Measurements from ENCODE around the gene WDR37. TPM values are rescaled to one million over a fixed set of nuclear protein-coding genes. Genes with fewer than 3 reads are reported as not detected.
"Not testable (repeated sequence)": the region's sequence is repeated elsewhere in the genome, so short reads cannot be mapped to it uniquely, and the experiment has no call there.

The WDR37 gene
- total RNA-seq, 2 donors from 2014 or later, result 18.1 to 18.7 TPM

GRCh38 chr10:1025683-1026082 is 30.5 kb upstream of the WDR37 start, which contains the start of gene IDI2:
TSS of gene IDI2 (minus strand) at chr10:1025859. CDS start at chr10:1024723, 1,136 bp downstream.
- Mint-ChIP-seq H3K4me3 (no peak within 1 kb of the TSS), H3K4me1 (ENCODE audit: low read depth) (no peaks in the 10 kb centered on the region), H3K27ac (no peak within 1 kb of the TSS), H3K27me3 (ENCODE audit: low read depth) (no peaks in the 10 kb centered on the region), H3K36me3 (ENCODE audit: insufficient read depth in 2 of 2) (peaks cover 0 to 9% of the 10 kb centered on the region in 2 donors), H3K9me3 (no peaks in the 10 kb centered on the region)
- DNase-seq (no peak), ATAC-seq (replicated peaks in 1 of 2) (no peak)

- H3K27ac Mint-ChIP-seq, result no peak overlapping the region
- H3K27me3 Mint-ChIP-seq (ENCODE audit: low read depth), result no peaks in the 10 kb centered on the region
- H3K36me3 Mint-ChIP-seq (ENCODE audit: insufficient read depth in 2 of 2), result peaks cover 0 to 9% of the 10 kb centered on the region in 2 donors
- no peaks in the 10 kb centered on the region for H3K4me1 Mint-ChIP-seq (ENCODE audit: low read depth)
- ATAC-seq (replicated peaks in 1 of 2) (no peak), DNase-seq (no peak)
- H3K4me3 Mint-ChIP-seq, result no peak overlapping the region
- H3K9me3 Mint-ChIP-seq, result no peaks in the 10 kb centered on the region
These were observed 29.6 kb upstream of the WDR37 start for GRCh38 chr10:1026578-1026977.

DNA sequence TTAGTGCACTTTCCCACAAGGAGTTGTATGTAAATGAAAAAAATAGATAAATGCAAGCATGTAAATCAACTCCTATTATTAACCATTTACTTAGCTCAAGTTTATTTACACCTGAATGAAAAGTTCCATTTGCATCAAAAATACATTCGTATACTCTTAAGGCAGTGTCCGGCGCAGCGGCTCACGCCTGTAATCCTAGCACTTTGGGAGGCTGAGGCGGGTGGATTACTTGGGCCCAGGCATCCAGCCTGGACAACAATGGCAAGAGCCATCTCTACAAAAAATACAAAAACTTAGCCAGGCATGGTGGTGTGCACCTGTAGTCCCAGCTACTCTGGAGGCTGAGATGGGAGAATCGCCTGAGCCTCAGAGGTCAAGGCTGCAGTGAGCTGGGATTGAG is 26.3 kb upstream of the WDR37 start:
- ATAC-seq (replicated peaks in 1 of 2) (no peak), DNase-seq (no peak)
- Mint-ChIP-seq H3K9me3 (no peaks in the 10 kb centered on the region), H3K4me1 (ENCODE audit: low read depth) (no peaks in the 10 kb centered on the region), H3K4me3 (no peak overlapping the region), H3K27ac (no peak overlapping the region), H3K27me3 (ENCODE audit: low read depth) (no peaks in the 10 kb centered on the region), H3K36me3 (ENCODE audit: insufficient read depth in 2 of 2) (peaks cover 0 to 7% of the 10 kb centered on the region in 2 donors)

- Mint-ChIP-seq H3K9me3 (no peaks in the 10 kb centered on the region), H3K27ac (no peak overlapping the region), H3K27me3 (ENCODE audit: low read depth) (no peaks in the 10 kb centered on the region), H3K4me3 (no peak overlapping the region), H3K4me1 (ENCODE audit: low read depth) (no peaks in the 10 kb centered on the region), H3K36me3 (ENCODE audit: insufficient read depth in 2 of 2) (peaks cover 0 to 3% of the 10 kb centered on the region in 2 donors)
- no peak for DNase-seq
- no peak for ATAC-seq (replicated peaks in 1 of 2)
These were observed 22.6 kb upstream of the WDR37 start for GRCh38 chr10:1033601-1034000.

- no peak overlapping the region for H3K4me3 Mint-ChIP-seq
- H3K27ac Mint-ChIP-seq, result no peak overlapping the region
- ATAC-seq (replicated peaks in 1 of 2) (no peak), DNase-seq (no peak)
- H3K4me1 Mint-ChIP-seq (ENCODE audit: low read depth), result no peaks in the 10 kb centered on the region
- peaks cover 0 to 3% of the 10 kb centered on the region in 2 donors for H3K36me3 Mint-ChIP-seq (ENCODE audit: insufficient read depth in 2 of 2)
- H3K27me3 Mint-ChIP-seq (ENCODE audit: low read depth), result no peaks in the 10 kb centered on the region
- H3K9me3 Mint-ChIP-seq, result no peaks in the 10 kb centered on the region
These were observed 21.4 kb upstream of the WDR37 start for GRCh38 chr10:1034758-1035157.

- Mint-ChIP-seq H3K36me3 (ENCODE audit: insufficient read depth in 2 of 2) (peaks cover 0 to 4% of the 10 kb centered on the region in 2 donors), H3K9me3 (no peaks in the 10 kb centered on the region), H3K4me3 (no peak overlapping the region), H3K27me3 (ENCODE audit: low read depth) (no peaks in the 10 kb centered on the region), H3K4me1 (ENCODE audit: low read depth) (no peaks in the 10 kb centered on the region), H3K27ac (no peak overlapping the region)
- no peak for DNase-seq
- ATAC-seq (replicated peaks in 1 of 2), result no peak
These were observed 21.0 kb upstream of the WDR37 start for GRCh38 chr10:1035201-1035600.

DNA sequence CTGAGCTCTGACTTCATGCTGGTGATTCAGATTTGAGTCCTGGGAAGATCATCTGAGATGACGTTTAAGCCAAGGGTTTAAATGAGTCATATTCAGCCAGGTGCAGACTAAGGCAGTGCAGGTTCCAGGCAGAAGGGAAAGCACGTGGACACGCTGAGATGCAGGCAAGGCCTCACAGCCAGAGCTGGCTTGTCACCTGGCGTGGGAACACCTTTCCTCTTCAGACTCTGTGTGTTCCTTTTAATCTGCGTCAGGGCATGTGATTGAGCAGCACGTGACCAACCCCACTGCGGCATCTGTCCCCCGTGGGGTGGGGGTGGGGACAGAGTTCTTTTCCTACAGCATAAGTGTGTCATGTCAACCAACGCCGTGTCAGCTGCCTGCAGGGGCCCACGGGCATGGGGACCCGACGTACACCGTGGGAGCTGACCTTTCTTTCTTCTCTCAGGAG is 19.8 kb upstream of the WDR37 start:
- DNase-seq, result peak in 1 of 2 donors; percentile 41
- peak overlapping the region; percentile 68 for H3K27ac Mint-ChIP-seq
- H3K9me3 Mint-ChIP-seq, result no peaks in the 10 kb centered on the region
- H3K4me1 Mint-ChIP-seq (ENCODE audit: low read depth), result no peaks in the 10 kb centered on the region
- peak; percentile 69 to 99 for ATAC-seq (replicated peaks in 1 of 2)
- H3K36me3 Mint-ChIP-seq (ENCODE audit: insufficient read depth in 2 of 2), result peaks cover 0 to 6% of the 10 kb centered on the region in 2 donors
- H3K4me3 Mint-ChIP-seq, result peak overlapping the region in 1 of 2 donors; percentile 36
- no peaks in the 10 kb centered on the region for H3K27me3 Mint-ChIP-seq (ENCODE audit: low read depth)

DNA sequence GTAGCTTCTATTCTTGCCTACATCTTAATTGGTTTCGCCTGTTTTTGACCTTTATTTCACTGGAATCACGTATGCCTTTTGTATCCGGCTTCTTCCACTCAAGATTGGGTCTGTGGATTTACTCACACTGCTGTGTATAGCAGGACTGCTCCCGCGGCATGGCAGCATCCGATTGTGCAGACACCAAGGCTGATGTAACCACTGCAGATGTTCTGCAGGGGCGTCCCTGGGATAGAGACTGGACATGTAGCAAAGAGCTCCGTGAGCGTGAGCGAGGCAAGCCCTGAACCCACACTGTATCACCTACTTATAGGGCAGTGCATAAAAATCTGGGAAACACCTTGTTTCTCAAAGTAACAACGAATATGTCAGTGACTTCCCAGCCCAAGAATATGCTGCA is 19.1 kb upstream of the WDR37 start:
- H3K4me1 Mint-ChIP-seq (ENCODE audit: low read depth), result no peaks in the 10 kb centered on the region
- no peak for ATAC-seq (replicated peaks in 1 of 2)
- DNase-seq, result no peak
- peaks cover 0 to 6% of the 10 kb centered on the region in 2 donors for H3K36me3 Mint-ChIP-seq (ENCODE audit: insufficient read depth in 2 of 2)
- H3K9me3 Mint-ChIP-seq, result no peaks in the 10 kb centered on the region
- no peak overlapping the region for H3K4me3 Mint-ChIP-seq
- H3K27me3 Mint-ChIP-seq (ENCODE audit: low read depth), result no peaks in the 10 kb centered on the region
- H3K27ac Mint-ChIP-seq, result no peak overlapping the region

- DNase-seq; H3K4me3 Mint-ChIP-seq; H3K27me3 Mint-ChIP-seq (ENCODE audit: low read depth); H3K4me1 Mint-ChIP-seq (ENCODE audit: low read depth); ATAC-seq (replicated peaks in 1 of 2); H3K27ac Mint-ChIP-seq; H3K9me3 Mint-ChIP-seq: not testable (repeated sequence)
- peaks cover 4 to 11% of the 10 kb centered on the region in 2 donors for H3K36me3 Mint-ChIP-seq (ENCODE audit: insufficient read depth in 2 of 2)
These were observed 17.4 kb upstream of the WDR37 start for GRCh38 chr10:1038769-1039168.

GRCh38 chr10:1040133-1040532 is 16.1 kb upstream of the WDR37 start:
- ATAC-seq (replicated peaks in 1 of 2), result no peak
- Mint-ChIP-seq H3K9me3 (no peaks in the 10 kb centered on the region), H3K4me3 (no peak overlapping the region), H3K27ac (peak overlapping the region; percentile 37), H3K36me3 (ENCODE audit: insufficient read depth in 2 of 2) (peaks cover 4 to 14% of the 10 kb centered on the region in 2 donors), H3K4me1 (ENCODE audit: low read depth) (peaks cover 21% of the 10 kb centered on the region), H3K27me3 (ENCODE audit: low read depth) (no peaks in the 10 kb centered on the region)
- no peak for DNase-seq

DNA sequence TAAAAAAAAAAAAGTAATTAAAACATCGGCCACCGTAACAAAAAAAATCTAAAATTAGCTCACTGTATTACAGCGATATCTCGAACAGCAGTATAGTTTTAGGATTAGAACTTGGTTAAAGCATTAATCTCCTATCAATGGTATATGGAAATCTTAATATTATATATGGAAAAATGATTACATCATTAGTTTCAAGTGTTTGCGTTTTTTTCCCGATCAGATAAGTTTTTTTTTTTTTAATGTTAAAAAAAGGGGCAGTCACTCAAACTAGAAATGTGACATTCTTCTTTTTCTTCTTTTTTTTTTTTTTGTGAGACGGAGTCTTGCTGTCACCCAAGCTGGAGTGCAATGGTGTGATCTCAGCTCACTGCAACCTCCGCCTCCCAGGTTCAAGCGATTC is 14.7 kb upstream of the WDR37 start:
- H3K27ac Mint-ChIP-seq, result no peak overlapping the region
- no peak for ATAC-seq (replicated peaks in 1 of 2)
- H3K27me3 Mint-ChIP-seq (ENCODE audit: low read depth), result no peaks in the 10 kb centered on the region
- peaks cover 30% of the 10 kb centered on the region for H3K4me1 Mint-ChIP-seq (ENCODE audit: low read depth)
- DNase-seq, result no peak
- no peaks in the 10 kb centered on the region for H3K9me3 Mint-ChIP-seq
- H3K4me3 Mint-ChIP-seq, result no peak overlapping the region
- H3K36me3 Mint-ChIP-seq (ENCODE audit: insufficient read depth in 2 of 2), result peaks cover 4 to 19% of the 10 kb centered on the region in 2 donors

DNA sequence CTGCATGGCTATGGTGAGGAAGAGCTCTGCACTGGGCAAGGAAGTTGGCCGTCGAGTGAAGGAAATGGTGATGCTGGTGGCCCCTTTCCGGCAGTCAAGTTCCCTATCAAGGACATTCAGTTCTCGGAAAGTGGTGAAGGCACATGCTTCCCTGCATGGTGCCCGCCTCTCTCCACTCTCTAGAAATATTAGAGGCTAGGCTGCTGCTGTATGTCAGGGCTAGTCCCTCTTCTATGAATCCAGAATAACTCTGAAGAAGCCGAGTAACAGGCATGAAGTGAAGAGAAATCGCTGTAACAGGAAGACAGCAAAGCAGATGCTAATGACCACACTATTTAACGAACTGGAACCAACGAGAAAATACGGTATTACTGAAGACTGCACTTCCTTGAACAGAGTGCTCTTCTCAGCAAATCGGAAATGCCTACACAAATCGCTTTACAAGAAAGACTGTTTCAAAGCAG is 12.6 kb upstream of the WDR37 start:
- Mint-ChIP-seq H3K9me3 (no peaks in the 10 kb centered on the region), H3K4me3 (peak overlapping the region; percentile 65 to 70), H3K4me1 (ENCODE audit: low read depth) (peaks cover 41% of the 10 kb centered on the region), H3K36me3 (ENCODE audit: insufficient read depth in 2 of 2) (peaks cover 4 to 19% of the 10 kb centered on the region in 2 donors), H3K27ac (peak overlapping the region; percentile 82), H3K27me3 (ENCODE audit: low read depth) (no peaks in the 10 kb centered on the region)
- DNase-seq (no peak), ATAC-seq (replicated peaks in 1 of 2) (peak; percentile 28 to 49)

- Mint-ChIP-seq H3K27me3 (ENCODE audit: low read depth) (no peaks in the 10 kb centered on the region), H3K4me3 (peak overlapping the region; percentile 65 to 70), H3K9me3 (no peaks in the 10 kb centered on the region), H3K4me1 (ENCODE audit: low read depth) (peaks cover 41% of the 10 kb centered on the region), H3K27ac (peak overlapping the region; percentile 82), H3K36me3 (ENCODE audit: insufficient read depth in 2 of 2) (peaks cover 4 to 19% of the 10 kb centered on the region in 2 donors)
- DNase-seq, result no peak
- no peak for ATAC-seq (replicated peaks in 1 of 2)
These were observed 12.0 kb upstream of the WDR37 start for GRCh38 chr10:1044146-1044545.

- Mint-ChIP-seq H3K9me3 (no peaks in the 10 kb centered on the region), H3K27ac (peak overlapping the region; percentile 82), H3K36me3 (ENCODE audit: insufficient read depth in 2 of 2) (peaks cover 4 to 20% of the 10 kb centered on the region in 2 donors), H3K4me1 (ENCODE audit: low read depth) (peaks cover 43% of the 10 kb centered on the region), H3K27me3 (ENCODE audit: low read depth) (no peaks in the 10 kb centered on the region), H3K4me3 (peak overlapping the region; percentile 65 to 70)
- DNase-seq (no peak), ATAC-seq (replicated peaks in 1 of 2) (no peak)
These were observed 11.2 kb upstream of the WDR37 start for GRCh38 chr10:1044964-1045363.
